ENCODE data around the gene MOCS2. TPM values are rescaled to one million over a fixed set of nuclear protein-coding genes. Genes with fewer than 3 reads are reported as not detected.

Gene MOCS2
- total and polyA plus RNA-seq, 9 of the 15 experiments (the other 6 are each of a cell fraction or from before 2014, with no cell fraction given): 33.0 to 74.5 (median 48.4) TPM

- ChIA-PET CTCF (ENCODE audit: low intra/inter-chr PET ratio) (no interaction called here), POLR2A (no interaction called here)
- DNase-seq (ENCODE audit: extremely low read depth in 1 of 4, low spot score in 3 of 4) (no peak), ATAC-seq (no peak), FAIRE-seq (no peak)
- H3K9ac ChIP-seq (ENCODE audit: insufficient read depth in 1 of 2, low read depth in 2 of 2, low read length in 2 of 2): no peak overlapping the region
- H3K79me2 ChIP-seq (ENCODE audit: control insufficient read depth, insufficient read depth, low read length): peaks cover 29% of the 10 kb centered on the region
- H2AFZ ChIP-seq (ENCODE audit: low read depth, low read length): no peak overlapping the region
- H3K4me3 ChIP-seq: no peak overlapping the region
- H3K9me3 ChIP-seq (replicated peaks; ENCODE audit: control insufficient read depth, insufficient read depth, low read depth, low read length): no peaks in the 10 kb centered on the region
- no peaks in the 10 kb centered on the region for H3K27me3 ChIP-seq (ENCODE audit: control insufficient read depth in 2 of 2, insufficient read depth in 2 of 2, low read length in 2 of 2)
- 82% methylated on average over 5 of the region's 5 CpGs for WGBS (ENCODE audit: insufficient coverage, low coverage, missing lambda C conversion rate)
- in situ Hi-C loops (cut with MboI): no loop called here
- BruUV-seq (replicated peaks): no TSS peak
- no peak overlapping the region for H3K27ac ChIP-seq (ENCODE audit: extremely low read depth, low read depth, low read length)
- H3K4me1 ChIP-seq (replicated peaks in 1 of 2; ENCODE audit: control insufficient read depth in 2 of 2, insufficient read depth in 2 of 2, low read length in 2 of 2): peaks cover 5 to 6% of the 10 kb centered on the region in 2 experiments; a peak in 2 of 5 replicates
- no peaks in the 10 kb centered on the region for H4K20me1 ChIP-seq (replicated peaks; ENCODE audit: control insufficient read depth, insufficient read depth, low read length)
- H3K36me3 ChIP-seq (ENCODE audit: control insufficient read depth, insufficient read depth, low read length): peaks cover 41% of the 10 kb centered on the region
- intact Hi-C loops (cut with micrococcal nuclease): no loop called here
- H3K4me2 ChIP-seq (ENCODE audit: insufficient read depth, low read length): no peak overlapping the region
- no peaks in the 10 kb centered on the region for H3K9me1 ChIP-seq (ENCODE audit: control insufficient read depth, insufficient read depth, low read length)
- TF ChIP-seq PCBP2 (IDR thresholded peaks at IDR 0.05; ENCODE audit: low read depth, low read length, poor library complexity, severe bottlenecking): no peak
- TF ChIP-seq ARNT (IDR thresholded peaks at IDR 0.05): no peak
- TF ChIP-seq POLR2B (IDR thresholded peaks at IDR 0.05; ENCODE audit: low read depth, partially characterized antibody): no peak
- no peak for TF ChIP-seq EGR1 (conservative IDR thresholded peaks at IDR 0.05)
- no peak for TF ChIP-seq HES1 (IDR thresholded peaks at IDR 0.05; ENCODE audit: low read depth)
- TF ChIP-seq ZHX1 (conservative IDR thresholded peaks at IDR 0.05; ENCODE audit: low read length): no peak
- no peak for TF ChIP-seq CC2D1A (IDR thresholded peaks at IDR 0.05)
- no peak for TF ChIP-seq SNIP1 (IDR thresholded peaks at IDR 0.05; ENCODE audit: low read depth)
- TF ChIP-seq ZNF717 (CRISPR knock-in tag; IDR thresholded peaks at IDR 0.05): no peak
Measured at GRCh38 chr5:53105611-53106300, 3.8 kb downstream of the MOCS2 start.

All from K562 (cell line).